ENCODE measurements around the gene TACC2. TPM values are rescaled to one million over a fixed set of nuclear protein-coding genes. Genes with fewer than 3 reads are reported as not detected.
A peak's percentile ranks its signal among the peaks of the same experiment; 100 is the strongest.

Gene TACC2
- total and polyA plus RNA-seq, 2 experiments from 2014 or later, result 4.3 to 16.7 TPM

DNA sequence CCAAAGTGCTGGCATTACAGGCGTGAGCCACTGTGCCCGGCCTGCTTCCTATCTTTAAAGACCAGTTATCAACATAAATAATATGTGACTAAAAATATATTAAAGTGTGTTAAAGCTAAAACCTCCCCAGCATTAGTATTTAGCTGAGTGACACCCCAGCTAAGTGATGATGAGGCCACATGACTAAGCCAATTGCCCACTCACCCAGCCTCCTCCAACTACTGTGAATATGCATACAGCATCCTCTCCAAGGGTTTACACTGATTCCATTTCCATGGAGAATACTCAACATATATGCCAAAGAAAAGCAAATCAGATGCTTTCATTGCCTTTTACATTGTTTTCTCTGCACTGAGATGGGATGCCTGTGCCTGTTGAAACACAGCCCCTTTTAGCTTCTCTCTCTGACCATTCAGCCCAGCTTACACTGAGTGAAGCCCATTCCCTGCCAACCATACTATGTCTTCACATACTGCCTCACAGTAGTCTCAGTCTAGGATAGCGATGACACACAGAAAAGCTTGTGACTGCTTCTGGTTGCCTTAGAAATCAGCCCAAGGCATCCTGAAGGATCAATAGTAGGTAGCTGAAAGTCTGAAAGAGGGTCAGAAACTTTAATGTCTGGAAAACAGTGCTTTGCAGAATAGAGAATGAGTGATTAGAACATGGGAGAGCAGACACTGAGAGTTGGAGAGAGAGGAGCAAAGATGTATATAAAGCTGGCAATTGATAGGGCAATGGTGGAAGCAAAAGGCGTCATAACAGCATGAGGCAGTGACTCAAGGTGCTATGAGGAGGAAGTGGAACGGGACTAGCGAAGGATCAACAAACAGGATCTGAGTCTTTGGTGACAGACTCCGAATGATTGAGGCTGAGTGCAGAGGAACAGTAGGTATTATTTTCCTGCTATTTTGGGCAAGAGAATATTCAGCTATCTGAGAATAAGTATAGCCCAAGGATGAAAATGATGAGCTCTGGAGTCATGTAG, 41.3 kb upstream of the TACC2 start:
- H3K9ac ChIP-seq, result no peak overlapping the region
- 88 to 92% methylated on average over 7 of the region's 7 CpGs for WGBS, 2 experiments (ENCODE audit: low coverage in 1 of 2, low lambda C conversion rate in 2 of 2, missing lambda C conversion rate in 2 of 2)
- H3K9me3 ChIP-seq (ENCODE audit: low read depth), result no peaks in the 10 kb centered on the region
- peaks cover 13% of the 10 kb centered on the region; the same call in 1 of the 2 replicates for H3K4me1 ChIP-seq (ENCODE audit: insufficient read depth)
- DNase-seq, result peak; percentile 10
- H3K79me2 ChIP-seq (ENCODE audit: insufficient read depth), result no peaks in the 10 kb centered on the region
- H3K36me3 ChIP-seq (ENCODE audit: low read depth), result no peaks in the 10 kb centered on the region
- no peaks in the 10 kb centered on the region for H3K9me2 ChIP-seq (ENCODE audit: insufficient read depth)
- no peaks in the 10 kb centered on the region for H3K27me3 ChIP-seq (replicated peaks; ENCODE audit: insufficient read depth)
- in situ Hi-C loops (cut with MboI), result no loop called here
- H3F3A ChIP-seq (ENCODE audit: insufficient read depth), result peaks cover 15% of the 10 kb centered on the region
- TF ChIP-seq EZH2phosphoT487 (IDR thresholded peaks at IDR 0.05; ENCODE audit: insufficient read depth, low read depth), result no peak
- TF ChIP-seq EZH2 (IDR thresholded peaks at IDR 0.05; ENCODE audit: insufficient read depth, poor library complexity, severe bottlenecking), result no peak
- no peak overlapping the region for H3K27ac ChIP-seq
- H2AFZ ChIP-seq, result no peak overlapping the region
- H3K4me3 ChIP-seq, result no peak overlapping the region
- no peak overlapping the region for H3K4me2 ChIP-seq (ENCODE audit: unreplicated experiment)
- no peaks in the 10 kb centered on the region for H4K20me1 ChIP-seq (ENCODE audit: insufficient read depth)

DNA sequence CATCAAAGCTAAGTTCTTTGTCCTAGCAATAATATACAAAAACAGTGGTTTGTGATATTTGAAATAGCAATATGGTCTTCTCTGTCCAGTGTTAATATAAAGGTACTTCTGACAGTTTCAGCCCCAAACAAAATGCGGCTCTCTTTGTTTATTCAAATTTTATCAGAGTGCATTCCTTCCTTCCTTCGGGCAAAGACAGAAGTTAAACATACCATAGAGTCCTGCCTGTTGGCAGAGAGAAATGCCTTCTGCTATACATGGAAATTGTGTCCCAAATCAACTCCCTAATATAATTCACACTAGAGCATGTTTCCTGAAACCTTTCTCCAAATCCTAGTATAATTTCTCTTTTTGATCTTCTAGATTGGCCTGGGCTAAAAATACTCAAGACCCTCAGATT, 39.9 kb upstream of the TACC2 start:
- in situ Hi-C loops (cut with MboI), result no loop called here
- peaks cover 1% of the 10 kb centered on the region; the same call in 1 of the 2 replicates for H3F3A ChIP-seq (ENCODE audit: insufficient read depth)
- no peak overlapping the region for H2AFZ ChIP-seq
- TF ChIP-seq EZH2 (IDR thresholded peaks at IDR 0.05; ENCODE audit: insufficient read depth, poor library complexity, severe bottlenecking), result no peak
- no peak for TF ChIP-seq EZH2phosphoT487 (IDR thresholded peaks at IDR 0.05; ENCODE audit: insufficient read depth, low read depth)
- H3K9me2 ChIP-seq (ENCODE audit: insufficient read depth), result no peaks in the 10 kb centered on the region
- H3K4me1 ChIP-seq (ENCODE audit: insufficient read depth), result no peaks in the 10 kb centered on the region
- H3K27ac ChIP-seq, result no peak overlapping the region
- DNase-seq, result no peak
- H3K79me2 ChIP-seq (ENCODE audit: insufficient read depth), result no peaks in the 10 kb centered on the region
- H3K4me3 ChIP-seq, result no peak overlapping the region
- no peaks in the 10 kb centered on the region for H4K20me1 ChIP-seq (ENCODE audit: insufficient read depth)
- no peaks in the 10 kb centered on the region for H3K36me3 ChIP-seq (ENCODE audit: low read depth)
- no peak overlapping the region for H3K9ac ChIP-seq
- H3K9me3 ChIP-seq (ENCODE audit: low read depth), result no peaks in the 10 kb centered on the region
- WGBS, 2 experiments (ENCODE audit: low coverage in 1 of 2, low lambda C conversion rate in 2 of 2, missing lambda C conversion rate in 2 of 2), result 55 to 64% methylated on average over 2 of the region's 2 CpGs
- no peak overlapping the region for H3K4me2 ChIP-seq (ENCODE audit: unreplicated experiment)
- no peaks in the 10 kb centered on the region for H3K27me3 ChIP-seq (replicated peaks; ENCODE audit: insufficient read depth)

GRCh38 chr10:121949451-121949850, 39.5 kb upstream of the TACC2 start:
- in situ Hi-C loops (cut with MboI), result no loop called here
- Histone ChIP-seq H3K79me2 (ENCODE audit: insufficient read depth) (no peaks in the 10 kb centered on the region), H3K4me2 (ENCODE audit: unreplicated experiment) (no peak overlapping the region), H3K4me1 (ENCODE audit: insufficient read depth) (no peaks in the 10 kb centered on the region), H4K20me1 (ENCODE audit: insufficient read depth) (no peaks in the 10 kb centered on the region), H3K9ac (no peak overlapping the region), H3K9me2 (ENCODE audit: insufficient read depth) (no peaks in the 10 kb centered on the region), H3K36me3 (ENCODE audit: low read depth) (no peaks in the 10 kb centered on the region), H3K27ac (no peak overlapping the region), H3K9me3 (ENCODE audit: low read depth) (no peaks in the 10 kb centered on the region), H3K4me3 (no peak overlapping the region), H3F3A (ENCODE audit: insufficient read depth) (no peaks in the 10 kb centered on the region), H3K27me3 (replicated peaks; ENCODE audit: insufficient read depth) (no peaks in the 10 kb centered on the region), H2AFZ (no peak overlapping the region)
- WGBS, 2 experiments (ENCODE audit: low coverage in 1 of 2, low lambda C conversion rate in 2 of 2, missing lambda C conversion rate in 2 of 2), result 74 to 81% methylated on average over 3 of the region's 3 CpGs
- no peak for TF ChIP-seq EZH2 (IDR thresholded peaks at IDR 0.05; ENCODE audit: insufficient read depth, poor library complexity, severe bottlenecking)
- no peak for TF ChIP-seq EZH2phosphoT487 (IDR thresholded peaks at IDR 0.05; ENCODE audit: insufficient read depth, low read depth)
- DNase-seq, result no peak

- no peaks in the 10 kb centered on the region for H3K36me3 ChIP-seq (ENCODE audit: low read depth)
- H3K27ac ChIP-seq, result peak overlapping the region; percentile 16; the same call in 1 of the 2 replicates
- peaks cover 10% of the 10 kb centered on the region for H3K4me1 ChIP-seq (ENCODE audit: insufficient read depth)
- DNase-seq, result peak; percentile 79
- no peak overlapping the region for H3K9ac ChIP-seq
- no peaks in the 10 kb centered on the region for H4K20me1 ChIP-seq (ENCODE audit: insufficient read depth)
- TF ChIP-seq EZH2 (IDR thresholded peaks at IDR 0.05; ENCODE audit: insufficient read depth, poor library complexity, severe bottlenecking), result no peak
- no peak for TF ChIP-seq EZH2phosphoT487 (IDR thresholded peaks at IDR 0.05; ENCODE audit: insufficient read depth, low read depth)
- H3K4me2 ChIP-seq (ENCODE audit: unreplicated experiment), result no peak overlapping the region
- peak overlapping the region; percentile 20; the same call in 1 of the 2 replicates for H2AFZ ChIP-seq
- 19 to 22% methylated on average over 5 of the region's 5 CpGs for WGBS, 2 experiments (ENCODE audit: low coverage in 1 of 2, low lambda C conversion rate in 2 of 2, missing lambda C conversion rate in 2 of 2)
- H3K4me3 ChIP-seq, result no peak overlapping the region
- no peaks in the 10 kb centered on the region for H3K79me2 ChIP-seq (ENCODE audit: insufficient read depth)
- no peaks in the 10 kb centered on the region for H3K27me3 ChIP-seq (replicated peaks; ENCODE audit: insufficient read depth)
- no peaks in the 10 kb centered on the region for H3F3A ChIP-seq (ENCODE audit: insufficient read depth)
- no peaks in the 10 kb centered on the region for H3K9me3 ChIP-seq (ENCODE audit: low read depth)
- in situ Hi-C loops (cut with MboI), result no loop called here
- no peaks in the 10 kb centered on the region for H3K9me2 ChIP-seq (ENCODE audit: insufficient read depth)
Measured at GRCh38 chr10:121952226-121952625, 36.7 kb upstream of the TACC2 start.
